ENCODE measurements around the gene SH2D4B. TPM values are rescaled to one million over a fixed set of nuclear protein-coding genes. Genes with fewer than 3 reads are reported as not detected.

The SH2D4B gene
- not detected in 2 replicates for total RNA-seq

DNA sequence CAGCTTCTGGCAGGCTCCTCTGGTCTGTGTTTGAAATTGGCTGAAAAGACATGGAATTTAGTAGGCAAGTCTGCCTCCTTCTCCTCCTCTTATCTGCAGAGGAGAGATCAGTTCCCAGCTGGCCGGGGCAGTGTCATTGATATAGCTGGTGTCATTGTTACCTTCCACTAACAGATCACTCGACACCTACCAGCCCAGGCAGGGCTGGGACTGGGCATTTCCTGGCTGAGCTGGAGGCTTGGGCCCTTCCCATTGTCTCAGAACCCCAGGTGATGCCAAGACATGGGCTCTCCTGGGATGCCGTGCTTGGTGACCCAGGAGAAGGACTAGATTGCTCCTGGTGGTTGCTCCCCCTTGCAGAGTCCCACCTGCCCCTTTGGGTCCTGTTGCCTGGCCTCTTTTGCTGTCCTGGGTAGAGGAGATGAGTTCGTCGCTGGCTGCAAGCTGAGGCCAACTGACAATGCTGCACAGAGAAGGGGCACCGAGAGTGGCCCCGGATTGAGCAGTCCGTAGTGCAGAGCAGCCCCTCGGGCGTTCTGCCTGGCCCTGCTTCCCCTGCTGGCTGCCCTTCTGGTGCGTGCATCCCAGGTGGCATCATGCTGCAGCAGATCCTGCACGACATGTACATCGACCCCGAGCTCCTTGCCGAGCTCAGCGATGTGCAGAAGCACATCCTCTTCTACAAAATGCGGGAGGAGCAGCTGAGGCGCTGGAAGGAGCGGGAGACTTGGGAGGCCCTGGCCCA lies at the start of gene SH2D4B:
Gene SH2D4B (plus strand): TSS at position 167 of the 745 bp plus-strand sequence. CDS start 430 bp downstream, at position 597.
- no peaks in the 10 kb centered on the region for H3K27me3 ChIP-seq (ENCODE audit: control insufficient read depth, insufficient read depth, low read length)
- H3K36me3 ChIP-seq (ENCODE audit: control insufficient read depth, insufficient read depth, low read length), result no peaks in the 10 kb centered on the region
- TF ChIP-seq, protein P1, sequence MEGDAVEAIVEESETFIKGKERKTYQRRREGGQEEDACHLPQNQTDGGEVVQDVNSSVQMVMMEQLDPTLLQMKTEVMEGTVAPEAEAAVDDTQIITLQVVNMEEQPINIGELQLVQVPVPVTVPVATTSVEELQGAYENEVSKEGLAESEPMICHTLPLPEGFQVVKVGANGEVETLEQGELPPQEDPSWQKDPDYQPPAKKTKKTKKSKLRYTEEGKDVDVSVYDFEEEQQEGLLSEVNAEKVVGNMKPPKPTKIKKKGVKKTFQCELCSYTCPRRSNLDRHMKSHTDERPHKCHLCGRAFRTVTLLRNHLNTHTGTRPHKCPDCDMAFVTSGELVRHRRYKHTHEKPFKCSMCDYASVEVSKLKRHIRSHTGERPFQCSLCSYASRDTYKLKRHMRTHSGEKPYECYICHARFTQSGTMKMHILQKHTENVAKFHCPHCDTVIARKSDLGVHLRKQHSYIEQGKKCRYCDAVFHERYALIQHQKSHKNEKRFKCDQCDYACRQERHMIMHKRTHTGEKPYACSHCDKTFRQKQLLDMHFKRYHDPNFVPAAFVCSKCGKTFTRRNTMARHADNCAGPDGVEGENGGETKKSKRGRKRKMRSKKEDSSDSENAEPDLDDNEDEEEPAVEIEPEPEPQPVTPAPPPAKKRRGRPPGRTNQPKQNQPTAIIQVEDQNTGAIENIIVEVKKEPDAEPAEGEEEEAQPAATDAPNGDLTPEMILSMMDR (IDR thresholded peaks at IDR 0.05; ENCODE audit: insufficient read depth, low read length, poor library complexity, severe bottlenecking), result no peak
- H3K4me3 ChIP-seq (ENCODE audit: low read depth, low read length), result no peak within 1 kb of the TSS
- DNase-seq (ENCODE audit: low read depth), result no peak

DNA sequence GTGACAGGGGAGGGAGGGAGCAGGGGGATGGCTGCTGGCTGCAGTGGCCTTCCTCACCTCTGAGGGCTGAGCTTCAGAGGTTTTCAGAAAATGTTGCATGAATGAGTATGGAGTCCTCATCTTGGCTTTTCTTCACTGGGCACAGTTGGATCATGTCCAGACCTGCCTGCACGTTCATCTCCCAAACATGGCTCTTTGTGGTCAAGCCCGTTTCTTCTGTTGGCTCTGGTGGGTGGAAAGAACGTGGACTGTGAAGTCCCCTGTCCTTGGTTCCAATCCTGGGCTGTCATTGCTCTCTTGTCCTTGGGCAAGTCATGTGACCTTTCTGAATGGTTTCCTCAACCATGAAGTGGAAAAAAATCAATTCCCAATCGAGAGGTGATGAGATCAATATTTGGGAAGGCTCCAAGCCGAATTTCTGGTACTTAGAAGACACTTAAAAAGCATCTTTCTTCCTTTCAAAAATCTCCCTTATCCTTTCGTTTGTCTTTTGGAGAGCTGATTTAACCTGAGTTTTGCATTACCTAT lies 49.1 kb upstream of the SH2D4B start:
- H3K27me3 ChIP-seq (ENCODE audit: control insufficient read depth, insufficient read depth, low read length), result no peaks in the 10 kb centered on the region
- no peak for DNase-seq (ENCODE audit: low read depth)
- no peak overlapping the region for H3K4me3 ChIP-seq (ENCODE audit: low read depth, low read length)
- TF ChIP-seq, protein P1 (IDR thresholded peaks at IDR 0.05; ENCODE audit: insufficient read depth, low read length, poor library complexity, severe bottlenecking), result no peak
- peaks cover 1% of the 10 kb centered on the region for H3K36me3 ChIP-seq (ENCODE audit: control insufficient read depth, insufficient read depth, low read length)

DNA sequence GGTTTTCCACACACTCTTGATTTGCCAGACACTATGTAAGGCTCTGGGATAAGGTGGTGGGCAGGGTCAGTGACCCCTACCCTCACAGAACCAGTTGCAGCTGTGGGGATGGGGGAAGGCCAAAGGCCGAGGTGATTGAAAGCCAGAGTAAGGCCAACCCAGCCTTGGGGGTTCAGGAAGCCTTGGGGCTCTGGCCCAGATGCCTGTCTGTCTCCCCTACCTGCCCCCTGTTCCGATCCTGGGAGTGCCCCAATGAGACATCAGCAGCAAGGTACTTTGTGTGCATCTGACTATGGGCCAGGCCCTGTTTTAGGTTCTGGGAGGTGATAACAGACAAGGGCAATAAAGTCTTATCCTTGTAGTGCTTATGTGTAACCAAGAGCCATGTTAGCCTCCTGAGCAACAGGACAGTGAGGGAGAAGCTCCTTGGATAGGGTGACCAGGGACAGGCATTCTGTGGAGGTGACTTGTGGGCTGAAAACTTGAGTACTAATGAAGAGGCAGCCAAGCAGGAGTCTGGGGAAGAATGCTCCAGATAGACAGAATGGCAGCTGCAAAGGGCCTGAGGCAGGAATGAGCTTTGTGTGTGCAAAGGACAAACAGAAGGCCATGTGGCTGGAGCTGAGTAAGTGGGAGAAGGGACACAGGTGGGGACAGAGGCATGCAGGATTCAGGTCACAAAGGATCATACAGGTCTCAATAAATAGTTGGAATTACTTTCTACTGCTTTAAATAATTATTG lies 48.2 kb upstream of the SH2D4B start:
- Histone ChIP-seq H3K36me3 (ENCODE audit: control insufficient read depth, insufficient read depth, low read length) (peaks cover 1% of the 10 kb centered on the region), H3K4me3 (ENCODE audit: low read depth, low read length) (no peak overlapping the region), H3K27me3 (ENCODE audit: control insufficient read depth, insufficient read depth, low read length) (no peaks in the 10 kb centered on the region)
- TF ChIP-seq, protein P1 (IDR thresholded peaks at IDR 0.05; ENCODE audit: insufficient read depth, low read length, poor library complexity, severe bottlenecking), result no peak
- DNase-seq (ENCODE audit: low read depth), result no peak

DNA sequence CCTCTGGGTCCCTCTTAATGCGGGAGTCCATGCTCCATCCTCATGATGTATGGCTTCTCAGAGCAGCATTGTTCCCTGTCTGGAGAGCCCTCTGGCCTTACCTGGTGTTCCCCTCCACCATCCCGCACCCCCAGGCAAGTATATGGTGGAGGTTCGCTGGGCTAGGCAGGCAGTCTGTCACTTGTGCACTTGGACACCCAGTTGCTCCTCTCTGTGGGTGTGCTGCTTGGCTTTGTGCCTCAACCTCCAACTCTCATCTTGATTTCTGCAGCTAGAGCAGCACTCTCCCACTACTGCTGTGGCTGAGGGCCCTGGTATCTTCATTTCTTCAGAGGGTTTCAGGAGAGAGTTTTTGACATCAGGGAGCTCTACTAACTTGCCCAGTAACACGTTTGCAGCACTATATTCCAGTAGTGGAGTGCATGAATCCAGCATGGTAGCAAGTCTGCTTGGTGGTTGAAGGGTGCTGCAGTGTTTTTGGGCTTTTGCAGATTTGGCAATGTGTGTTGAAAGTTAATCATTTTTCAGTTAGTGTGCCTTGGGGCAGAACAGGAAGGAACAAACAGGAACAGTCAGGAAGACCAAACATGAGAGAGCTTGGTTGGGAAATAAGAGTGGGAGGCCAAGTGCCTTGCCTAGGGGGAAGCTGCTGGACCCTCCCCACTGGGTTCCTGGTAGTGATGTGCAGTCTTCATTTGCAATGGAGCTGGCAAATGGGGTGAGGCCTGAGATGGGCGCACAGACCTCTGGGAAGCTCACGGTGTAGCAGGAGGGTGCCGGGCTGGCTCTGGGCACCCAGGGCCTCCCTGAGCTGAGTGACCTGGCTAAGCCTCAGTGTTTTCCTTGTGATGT lies 46.2 kb upstream of the SH2D4B start:
- H3K27me3 ChIP-seq (ENCODE audit: control insufficient read depth, insufficient read depth, low read length), result no peaks in the 10 kb centered on the region
- TF ChIP-seq, protein P1 (IDR thresholded peaks at IDR 0.05; ENCODE audit: insufficient read depth, low read length, poor library complexity, severe bottlenecking), result no peak
- H3K36me3 ChIP-seq (ENCODE audit: control insufficient read depth, insufficient read depth, low read length), result peaks cover 1% of the 10 kb centered on the region
- no peak for DNase-seq (ENCODE audit: low read depth)
- H3K4me3 ChIP-seq (ENCODE audit: low read depth, low read length), result no peak overlapping the region

DNA sequence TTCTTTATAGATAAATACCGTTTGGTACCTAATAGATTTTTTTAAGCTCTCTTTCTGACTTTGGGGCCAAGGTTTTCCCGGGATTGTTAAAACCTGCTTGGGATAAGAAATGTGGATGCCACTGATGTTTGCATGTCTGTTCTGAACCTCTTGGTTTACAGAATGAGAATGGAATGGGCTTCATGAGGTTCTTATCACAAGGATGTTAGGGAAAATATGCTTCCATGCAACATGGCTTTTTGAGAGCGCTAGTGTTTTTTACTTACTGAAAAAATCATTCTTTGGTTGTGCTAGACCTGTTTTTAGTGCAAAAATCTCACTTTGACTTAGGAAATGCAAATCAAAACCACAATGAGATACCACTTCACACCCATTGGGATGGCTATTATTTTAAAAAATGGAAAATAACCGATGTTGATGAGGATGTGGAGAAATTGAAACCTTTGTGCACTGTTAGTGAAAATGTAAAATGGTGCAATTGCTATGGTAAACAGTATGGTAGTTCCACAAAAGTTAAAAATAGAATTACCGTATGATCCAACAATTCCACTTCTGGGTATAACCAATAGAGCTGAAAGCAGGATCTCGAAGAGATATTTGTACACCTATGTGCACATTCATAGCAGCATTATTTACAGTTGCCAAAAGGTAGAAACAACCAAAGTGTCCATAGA lies 44.7 kb upstream of the SH2D4B start:
- Histone ChIP-seq H3K36me3 (ENCODE audit: control insufficient read depth, insufficient read depth, low read length) (peaks cover 1% of the 10 kb centered on the region), H3K27me3 (ENCODE audit: control insufficient read depth, insufficient read depth, low read length) (no peaks in the 10 kb centered on the region), H3K4me3 (ENCODE audit: low read depth, low read length) (no peak overlapping the region)
- TF ChIP-seq, protein P1 (IDR thresholded peaks at IDR 0.05; ENCODE audit: insufficient read depth, low read length, poor library complexity, severe bottlenecking), result no peak
- DNase-seq (ENCODE audit: low read depth), result no peak

All from kidney epithelial cell (primary cell).